Upper lobe of right lung (tissue), 1 donor: Measurements from ENCODE around the gene CST11. TPM values are rescaled to one million over a fixed set of nuclear protein-coding genes. Genes with fewer than 3 reads are reported as not detected.
A peak's percentile ranks its signal among the peaks of the same experiment; 100 is the strongest.

Experiments used
- ATAC-seq: fragments of 200-7000 bp; cut with Tn5 transposase; one replicate; pipeline ENCODE4 v1.9.1; 2020; ENCODE audit warnings: mild to moderate bottlenecking, moderate library complexity
- DNase-seq: peaks from one replicate; pipeline ENCODE4 v3.0.0-alpha.2; 2020
- H3K27ac ChIP-seq: fragments of 200-600 bp; one replicate; pipeline ENCODE4 v1.8.0; 2022
- H3K27me3 ChIP-seq: fragments of 200-600 bp; one replicate; pipeline ENCODE4 v1.8.0; 2022; ENCODE audit warnings: mild to moderate bottlenecking
- H3K36me3 ChIP-seq: fragments of 200-600 bp; one replicate; pipeline ENCODE4 v1.8.0; 2022
- H3K4me1 ChIP-seq: fragments of 200-600 bp; one replicate; pipeline ENCODE4 v1.8.0; 2022
- H3K4me3 ChIP-seq: fragments of 200-600 bp; one replicate; pipeline ENCODE4 v1.8.0; 2022; ENCODE audit warnings: mild to moderate bottlenecking
- H3K9me3 ChIP-seq: fragments of 200-600 bp; one replicate; pipeline ENCODE4 v1.8.0; 2022
- CTCF ChIP-seq: fragments of 200-600 bp; IDR thresholded peaks from one replicate; pipeline ENCODE4 v1.8.0; 2022; ENCODE audit warnings: antibody characterized with exemption
- intact Hi-C: fragments of 100-400 bp; cut with DNase I; formaldehyde crosslinking; loops from one replicate; pipeline ENCODE4 v1.11.0; 2022
- total RNA-seq: library from RNA; stranded (reverse); fragmentation: NEBNext Ultra II Directional; extraction: Animal tissue kit (Norgen Biotek cat#: 25700); gene quantifications from one replicate; pipeline ENCODE4 v1.2.1, GENCODE V29; 2021
- donor health status: DM: no; HTN: yes; CAD: no; lungs with severe emphysema.

Gene CST11
- total RNA-seq, 1 donor from 2014 or later: not detected

- Histone ChIP-seq H3K27me3 (no peaks in the 10 kb centered on the region), H3K36me3 (no peaks in the 10 kb centered on the region), H3K4me3 (no peak overlapping the region), H3K4me1 (no peaks in the 10 kb centered on the region), H3K27ac (no peak overlapping the region), H3K9me3 (no peaks in the 10 kb centered on the region)
- intact Hi-C loops: no loop called here
- DNase-seq: no peak
- no peak for TF ChIP-seq CTCF
- no peak for ATAC-seq
These were observed 27.5 kb downstream of the CST11 start for GRCh38 chr20:23425129-23425528.

- H3K36me3 ChIP-seq: no peaks in the 10 kb centered on the region
- no peaks in the 10 kb centered on the region for H3K27me3 ChIP-seq
- DNase-seq: peak; percentile 98
- peaks cover 19% of the 10 kb centered on the region for H3K4me1 ChIP-seq
- H3K27ac ChIP-seq: peak within 1 kb of the TSS; percentile 90
- peak; percentile 68 for TF ChIP-seq CTCF
- ATAC-seq: peak; percentile 99
- intact Hi-C loops: no loop called here
- H3K9me3 ChIP-seq: no peaks in the 10 kb centered on the region
- peak within 1 kb of the TSS; percentile 90 for H3K4me3 ChIP-seq
These were observed 31.4 kb downstream of the CST11 start, which contains the start of gene NAPB for GRCh38 chr20:23420943-23421931. Gene NAPB (minus strand): TSS chr20:23421488. CDS start chr20:23421402, 86 bp downstream.

GRCh38 chr20:23419995-23420901 is 32.4 kb downstream of the CST11 start:
- intact Hi-C loops: no loop called here

GRCh38 chr20:23419657-23419994 is 33.0 kb downstream of the CST11 start:
- no peak for TF ChIP-seq CTCF
- intact Hi-C loops: no loop called here

More at GRCh38 chr20:23419995-23420901, 32.4 kb downstream of the CST11 start:
- Histone ChIP-seq H3K27ac (peak overlapping the region; percentile 90), H3K4me1 (peaks cover 19% of the 10 kb centered on the region), H3K27me3 (no peaks in the 10 kb centered on the region), H3K9me3 (no peaks in the 10 kb centered on the region), H3K4me3 (peak overlapping the region; percentile 90), H3K36me3 (no peaks in the 10 kb centered on the region)
- DNase-seq (peak; percentile 81), ATAC-seq (peak; percentile 71)
- no peak for TF ChIP-seq CTCF

GRCh38 chr20:23417861-23418260 is 34.8 kb downstream of the CST11 start:
- Histone ChIP-seq H3K27me3 (no peaks in the 10 kb centered on the region), H3K27ac (no peak overlapping the region), H3K9me3 (no peaks in the 10 kb centered on the region), H3K4me1 (peaks cover 19% of the 10 kb centered on the region), H3K4me3 (no peak overlapping the region), H3K36me3 (no peaks in the 10 kb centered on the region)
- DNase-seq: no peak
- ATAC-seq: no peak
- intact Hi-C loops: no loop called here
- no peak for TF ChIP-seq CTCF

More at GRCh38 chr20:23419657-23419994, 33.0 kb downstream of the CST11 start:
- Histone ChIP-seq H3K9me3 (no peaks in the 10 kb centered on the region), H3K4me3 (peak overlapping the region; percentile 90), H3K36me3 (no peaks in the 10 kb centered on the region), H3K4me1 (peaks cover 19% of the 10 kb centered on the region), H3K27ac (peak overlapping the region; percentile 90), H3K27me3 (no peaks in the 10 kb centered on the region)
- DNase-seq: no peak
- ATAC-seq: no peak
